ENCODE results near the gene DOC2A. TPM values are rescaled to one million over a fixed set of nuclear protein-coding genes. Genes with fewer than 3 reads are reported as not detected.
A peak's percentile ranks its signal among the peaks of the same experiment; 100 is the strongest.

Gene DOC2A
- total and polyA plus RNA-seq, 2 donors: 0.24 to 1.3 TPM

DNA sequence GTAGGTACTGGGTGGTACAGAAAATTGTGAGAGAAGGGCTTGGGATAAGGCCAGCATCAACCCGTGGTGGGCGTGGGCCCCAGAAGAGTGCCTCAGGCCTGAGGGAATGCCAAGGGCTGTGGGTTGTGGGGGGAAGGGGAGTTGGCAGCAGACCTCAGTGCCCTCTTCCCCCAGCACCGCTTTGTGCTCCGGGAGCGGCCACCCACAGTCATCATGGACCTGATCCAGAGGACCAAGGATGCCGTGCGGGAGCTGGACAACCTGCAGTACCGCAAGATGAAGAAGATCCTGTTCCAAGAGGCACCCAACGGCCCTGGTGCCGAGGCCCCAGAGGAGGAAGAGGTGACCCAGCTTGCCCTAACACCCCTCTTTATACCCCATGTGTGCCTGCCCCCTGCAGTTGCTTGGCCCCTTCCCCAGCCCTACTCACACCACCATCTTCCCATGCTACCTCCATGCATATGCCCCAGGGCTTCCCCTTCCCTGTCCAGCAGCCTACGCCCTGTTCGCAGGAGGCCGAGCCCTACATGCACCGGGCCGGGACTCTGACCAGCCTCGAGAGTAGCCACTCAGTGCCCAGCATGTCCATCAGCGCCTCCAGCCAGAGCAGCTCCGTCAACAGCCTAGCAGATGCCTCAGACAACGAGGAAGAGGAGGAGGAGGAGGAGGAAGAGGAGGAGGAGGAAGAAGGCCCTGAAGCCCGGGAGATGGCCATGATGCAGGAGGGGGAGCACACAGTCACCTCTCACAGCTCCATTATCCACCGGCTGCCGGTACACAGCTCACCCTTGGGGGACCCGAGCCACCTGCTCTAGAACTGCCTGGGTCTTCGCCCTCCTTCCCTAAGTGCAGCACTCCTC lies 28.0 kb downstream of the DOC2A start:
- 96% methylated on average over 24 of the region's 24 CpGs for WGBS
- Histone ChIP-seq H3K27ac (ENCODE audit: low read depth in 1 of 2, low read length in 1 of 2) (no peak overlapping the region), H3K4me3 (ENCODE audit: low read length in 2 of 2) (no peak overlapping the region), H3K27me3 (ENCODE audit: control insufficient read depth in 2 of 2, insufficient read depth in 1 of 2, low read length in 1 of 2) (no peaks in the 10 kb centered on the region), H3K36me3 (ENCODE audit: control insufficient read depth in 2 of 2, insufficient read depth in 2 of 2, low read length in 1 of 2) (peaks cover 92 to 100% of the 10 kb centered on the region in 2 donors), H3K4me1 (ENCODE audit: control insufficient read depth in 2 of 2, insufficient read depth in 2 of 2, low read length in 2 of 2) (no peaks in the 10 kb centered on the region), H3K9me3 (ENCODE audit: control insufficient read depth in 2 of 2, insufficient read depth in 1 of 2, low read length in 1 of 2) (no peaks in the 10 kb centered on the region)
- DNase-seq (ENCODE audit: low read depth in 6 of 9, low spot score in 9 of 9): no peak

DNA sequence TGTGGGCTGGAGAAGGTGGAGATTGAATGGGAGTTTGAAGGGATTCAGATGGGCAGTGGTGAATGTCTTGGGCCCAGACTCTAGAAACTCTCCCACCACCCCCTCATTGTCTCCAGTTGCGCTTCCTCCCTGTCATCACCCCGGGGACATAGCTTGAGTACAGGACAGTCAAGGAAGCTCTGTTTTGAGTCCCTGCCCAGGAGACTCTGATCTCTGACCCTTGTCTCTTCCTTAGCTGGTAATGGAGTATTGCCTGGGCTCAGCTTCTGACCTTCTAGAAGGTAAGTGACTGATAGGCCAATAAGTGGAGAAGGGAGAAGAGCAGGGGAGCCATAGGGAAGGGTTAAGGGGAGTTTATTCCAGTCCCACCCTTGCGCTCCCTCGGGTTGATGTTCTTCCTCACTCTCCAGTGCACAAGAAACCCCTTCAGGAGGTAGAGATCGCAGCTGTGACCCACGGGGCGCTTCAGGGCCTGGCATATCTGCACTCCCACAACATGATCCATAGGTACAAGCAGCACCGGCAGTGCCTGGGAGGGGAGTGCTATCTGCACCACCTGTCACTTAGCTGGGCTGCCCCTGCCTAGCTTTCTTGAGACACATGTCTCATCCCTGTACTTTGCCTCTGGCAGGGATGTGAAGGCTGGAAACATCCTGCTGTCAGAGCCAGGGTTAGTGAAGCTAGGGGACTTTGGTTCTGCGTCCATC lies 32.1 kb downstream of the DOC2A start:
- Histone ChIP-seq H3K36me3 (ENCODE audit: control insufficient read depth in 2 of 2, insufficient read depth in 2 of 2, low read length in 1 of 2) (peaks cover 53 to 64% of the 10 kb centered on the region in 2 donors), H3K4me1 (ENCODE audit: control insufficient read depth in 2 of 2, insufficient read depth in 2 of 2, low read length in 2 of 2) (peaks cover 22 to 25% of the 10 kb centered on the region in 2 donors), H3K4me3 (ENCODE audit: low read length in 2 of 2) (no peak overlapping the region), H3K27ac (ENCODE audit: low read depth in 1 of 2, low read length in 1 of 2) (no peak overlapping the region), H3K27me3 (ENCODE audit: control insufficient read depth in 2 of 2, insufficient read depth in 1 of 2, low read length in 1 of 2) (no peaks in the 10 kb centered on the region), H3K9me3 (ENCODE audit: control insufficient read depth in 2 of 2, insufficient read depth in 1 of 2, low read length in 1 of 2) (no peaks in the 10 kb centered on the region)
- 98% methylated on average over 9 of the region's 9 CpGs for WGBS
- DNase-seq (ENCODE audit: low read depth in 6 of 9, low spot score in 9 of 9): no peak

DNA sequence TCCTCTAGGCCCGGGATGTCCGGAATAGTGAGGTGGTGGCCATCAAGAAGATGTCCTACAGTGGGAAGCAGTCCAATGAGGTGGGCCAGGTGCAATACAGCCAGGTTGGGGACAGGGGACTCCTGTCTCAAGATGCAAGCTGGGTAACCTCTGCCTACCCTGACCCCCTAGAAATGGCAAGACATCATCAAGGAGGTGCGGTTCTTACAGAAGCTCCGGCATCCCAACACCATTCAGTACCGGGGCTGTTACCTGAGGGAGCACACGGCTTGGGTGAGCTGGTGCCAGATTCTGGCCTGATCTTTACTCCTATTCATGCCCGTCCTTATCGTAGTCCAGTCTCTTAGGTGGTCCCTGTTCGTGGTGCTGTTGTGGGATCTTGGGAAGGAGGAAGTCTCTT lies 32.7 kb downstream of the DOC2A start:
- Histone ChIP-seq H3K9me3 (ENCODE audit: control insufficient read depth in 2 of 2, insufficient read depth in 1 of 2, low read length in 1 of 2) (peaks cover 0 to 3% of the 10 kb centered on the region in 2 donors), H3K4me1 (ENCODE audit: control insufficient read depth in 2 of 2, insufficient read depth in 2 of 2, low read length in 2 of 2) (peaks cover 22 to 29% of the 10 kb centered on the region in 2 donors), H3K27me3 (ENCODE audit: control insufficient read depth in 2 of 2, insufficient read depth in 1 of 2, low read length in 1 of 2) (no peaks in the 10 kb centered on the region), H3K36me3 (ENCODE audit: control insufficient read depth in 2 of 2, insufficient read depth in 2 of 2, low read length in 1 of 2) (peaks cover 47 to 57% of the 10 kb centered on the region in 2 donors), H3K27ac (ENCODE audit: low read depth in 1 of 2, low read length in 1 of 2) (no peak overlapping the region), H3K4me3 (ENCODE audit: low read length in 2 of 2) (no peak overlapping the region)
- no peak for DNase-seq (ENCODE audit: low read depth in 6 of 9, low spot score in 9 of 9)
- WGBS: 98% methylated on average over 9 of the region's 9 CpGs

DNA sequence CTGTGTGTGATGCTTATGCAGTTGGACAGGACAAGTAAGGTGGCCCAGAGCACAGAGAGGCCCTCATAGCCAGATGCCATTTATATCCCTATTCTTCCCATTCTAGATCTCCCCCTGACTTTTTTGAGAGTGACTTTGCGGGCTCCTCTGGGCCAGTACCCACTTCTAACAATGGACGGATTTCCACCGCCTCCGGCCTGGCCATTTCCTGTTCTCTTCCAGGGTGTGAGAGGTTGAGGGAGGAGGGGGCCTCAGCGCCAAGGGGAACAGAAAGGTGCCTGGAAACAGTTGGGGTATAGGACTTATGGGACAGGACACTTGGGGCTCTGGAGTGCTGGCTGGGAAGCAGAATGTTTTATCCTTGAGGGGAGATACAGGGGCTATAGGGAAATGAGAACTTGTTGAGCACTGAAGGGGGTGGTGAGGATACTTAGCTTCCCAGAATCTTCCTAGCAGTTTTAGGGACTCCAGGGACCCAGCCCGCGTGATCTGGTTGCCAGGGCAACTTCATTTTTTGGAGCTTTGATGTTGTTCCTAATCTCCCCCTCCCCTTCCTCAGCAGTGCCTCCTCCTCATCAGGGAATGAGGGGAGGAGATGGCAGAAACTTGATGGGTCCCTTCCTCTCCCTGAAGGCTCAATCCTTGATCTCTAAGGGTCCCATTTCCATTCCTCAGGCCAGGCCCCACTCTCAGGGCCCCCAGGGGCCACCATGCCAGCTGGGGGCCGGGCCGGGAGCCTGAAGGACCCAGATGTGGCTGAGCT lies 33.6 kb downstream of the DOC2A start:
- Histone ChIP-seq H3K27me3 (ENCODE audit: control insufficient read depth in 2 of 2, insufficient read depth in 1 of 2, low read length in 1 of 2) (no peaks in the 10 kb centered on the region), H3K9me3 (ENCODE audit: control insufficient read depth in 2 of 2, insufficient read depth in 1 of 2, low read length in 1 of 2) (peaks cover 0 to 5% of the 10 kb centered on the region in 2 donors), H3K27ac (ENCODE audit: low read depth in 1 of 2, low read length in 1 of 2) (no peak overlapping the region), H3K36me3 (ENCODE audit: control insufficient read depth in 2 of 2, insufficient read depth in 2 of 2, low read length in 1 of 2) (peaks cover 39 to 49% of the 10 kb centered on the region in 2 donors), H3K4me1 (ENCODE audit: control insufficient read depth in 2 of 2, insufficient read depth in 2 of 2, low read length in 2 of 2) (peaks cover 22 to 36% of the 10 kb centered on the region in 2 donors), H3K4me3 (ENCODE audit: low read length in 2 of 2) (no peak overlapping the region)
- WGBS: 95% methylated on average over 9 of the region's 9 CpGs
- DNase-seq (ENCODE audit: low read depth in 6 of 9, low spot score in 9 of 9): no peak

DNA sequence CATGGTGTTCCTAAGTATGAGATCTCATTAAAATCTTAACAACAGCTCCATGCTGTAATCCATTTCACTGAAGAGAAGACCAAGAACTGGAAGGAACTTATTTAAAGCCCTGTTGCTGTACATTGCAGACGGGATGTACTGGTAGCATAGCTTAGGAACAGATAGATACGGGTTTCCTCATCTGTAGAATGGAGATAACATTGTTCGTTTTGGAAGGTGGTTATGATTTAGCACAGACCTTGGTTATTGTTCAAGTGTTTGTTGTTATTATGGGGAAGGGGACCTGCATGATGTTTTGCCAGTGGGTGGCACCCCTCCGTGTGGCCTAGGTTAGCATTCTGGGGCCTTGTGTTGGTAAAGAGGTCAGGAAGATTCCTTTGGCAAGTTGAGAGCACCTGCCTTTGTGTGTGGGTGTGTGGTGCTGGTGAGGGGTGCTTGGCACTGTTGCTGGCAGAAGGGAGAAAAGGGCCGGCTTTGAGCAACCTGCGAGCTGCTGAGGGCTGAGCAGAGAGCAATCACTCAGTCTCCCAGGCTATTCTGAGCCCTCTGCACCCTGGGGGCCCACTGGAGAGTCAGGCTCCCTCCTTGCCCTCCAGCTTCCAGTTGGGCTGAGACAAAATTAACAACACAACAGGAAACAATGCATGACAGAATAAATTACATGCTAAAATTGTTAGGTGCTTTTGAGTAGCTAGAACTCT lies 34.9 kb downstream of the DOC2A start:
- H3K27ac ChIP-seq (ENCODE audit: low read depth in 1 of 2, low read length in 1 of 2): peak overlapping the region; percentile 27 to 55
- H3K4me3 ChIP-seq (ENCODE audit: low read length in 2 of 2): peak overlapping the region; percentile 3 to 5
- peaks cover 22 to 36% of the 10 kb centered on the region in 2 donors for H3K4me1 ChIP-seq (ENCODE audit: control insufficient read depth in 2 of 2, insufficient read depth in 2 of 2, low read length in 2 of 2)
- no peaks in the 10 kb centered on the region for H3K27me3 ChIP-seq (ENCODE audit: control insufficient read depth in 2 of 2, insufficient read depth in 1 of 2, low read length in 1 of 2)
- H3K36me3 ChIP-seq (ENCODE audit: control insufficient read depth in 2 of 2, insufficient read depth in 2 of 2, low read length in 1 of 2): peaks cover 30 to 40% of the 10 kb centered on the region in 2 donors
- WGBS: 51% methylated on average over 6 of the region's 6 CpGs
- DNase-seq (ENCODE audit: low read depth in 6 of 9, low spot score in 9 of 9): peak in 1 of 9 donors; percentile 30
- peaks cover 0 to 5% of the 10 kb centered on the region in 2 donors for H3K9me3 ChIP-seq (ENCODE audit: control insufficient read depth in 2 of 2, insufficient read depth in 1 of 2, low read length in 1 of 2)

DNA sequence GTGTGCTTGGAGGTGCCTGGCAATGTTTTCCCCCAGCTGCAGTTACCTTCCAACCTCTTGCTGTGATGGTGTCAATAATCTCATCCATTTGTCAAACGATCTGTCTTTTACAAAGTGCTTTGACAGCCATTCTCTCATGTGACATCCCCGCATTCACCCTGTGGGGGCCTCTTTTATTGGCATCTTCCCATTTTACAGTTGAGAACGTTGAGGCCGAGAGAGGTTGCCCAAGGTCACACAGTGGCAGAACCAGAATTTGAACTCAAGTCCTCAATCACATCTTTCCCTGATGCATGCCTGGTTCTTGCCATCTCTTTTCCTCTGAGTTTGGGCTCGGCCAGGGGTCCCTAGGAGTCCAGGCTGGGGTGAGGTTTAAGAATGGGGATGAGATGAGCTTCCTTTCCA lies 35.7 kb downstream of the DOC2A start:
- H3K9me3 ChIP-seq (ENCODE audit: control insufficient read depth in 2 of 2, insufficient read depth in 1 of 2, low read length in 1 of 2): peaks cover 0 to 5% of the 10 kb centered on the region in 2 donors
- WGBS: 82% methylated on average over 5 of the region's 5 CpGs
- peaks cover 26 to 32% of the 10 kb centered on the region in 2 donors for H3K36me3 ChIP-seq (ENCODE audit: control insufficient read depth in 2 of 2, insufficient read depth in 2 of 2, low read length in 1 of 2)
- peak overlapping the region; percentile 94 to 99 for H3K4me3 ChIP-seq (ENCODE audit: low read length in 2 of 2)
- no peaks in the 10 kb centered on the region for H3K27me3 ChIP-seq (ENCODE audit: control insufficient read depth in 2 of 2, insufficient read depth in 1 of 2, low read length in 1 of 2)
- DNase-seq (ENCODE audit: low read depth in 6 of 9, low spot score in 9 of 9): no peak
- peaks cover 22 to 36% of the 10 kb centered on the region in 2 donors for H3K4me1 ChIP-seq (ENCODE audit: control insufficient read depth in 2 of 2, insufficient read depth in 2 of 2, low read length in 2 of 2)
- H3K27ac ChIP-seq (ENCODE audit: low read depth in 1 of 2, low read length in 1 of 2): peak overlapping the region in 1 of 2 donors; percentile 88

DNA sequence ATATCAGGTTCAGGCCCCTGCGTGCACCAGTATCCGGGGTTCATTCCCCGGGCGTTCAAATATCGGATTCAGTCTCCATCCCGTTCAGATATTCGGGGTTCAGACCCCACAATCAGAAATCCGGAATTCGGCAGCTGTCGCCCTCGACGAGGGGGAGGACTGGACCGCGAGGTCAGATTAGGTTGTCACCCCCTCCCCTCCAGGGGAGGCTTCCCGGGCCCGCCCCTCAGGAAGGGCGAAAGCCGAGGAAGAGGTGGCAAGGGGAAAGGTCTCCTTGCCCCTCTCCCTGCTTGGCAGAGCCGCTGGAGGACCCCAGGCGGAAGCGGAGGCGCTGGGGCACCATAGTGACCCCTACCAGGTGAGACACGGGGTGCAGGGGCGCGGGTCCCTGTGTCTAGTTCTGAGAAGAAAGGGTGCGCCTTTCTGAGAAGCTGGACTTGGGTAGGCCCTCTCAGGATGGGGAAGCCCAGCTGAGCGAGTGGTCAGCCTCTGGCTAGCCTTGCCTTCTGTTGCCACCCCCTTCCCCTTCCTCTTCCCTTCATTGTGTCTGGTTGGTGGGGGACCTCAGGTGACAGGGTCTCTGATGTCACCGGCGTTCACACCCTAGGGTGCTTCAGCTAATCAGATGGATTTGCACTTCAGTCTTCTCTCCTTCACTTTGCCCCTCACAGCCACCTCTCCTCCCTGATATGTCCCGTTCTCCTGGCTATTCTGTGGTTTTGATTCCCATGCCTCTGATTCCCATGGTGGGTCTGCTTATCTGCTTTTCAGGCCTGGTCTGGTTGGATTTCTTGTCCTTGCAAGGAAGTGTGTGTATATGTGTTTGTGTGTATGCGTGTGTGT lies 36.3 kb downstream of the DOC2A start:
- peak overlapping the region; percentile 48 to 88 for H3K27ac ChIP-seq (ENCODE audit: low read depth in 1 of 2, low read length in 1 of 2)
- H3K27me3 ChIP-seq (ENCODE audit: control insufficient read depth in 2 of 2, insufficient read depth in 1 of 2, low read length in 1 of 2): no peaks in the 10 kb centered on the region
- peaks cover 19 to 27% of the 10 kb centered on the region in 2 donors for H3K36me3 ChIP-seq (ENCODE audit: control insufficient read depth in 2 of 2, insufficient read depth in 2 of 2, low read length in 1 of 2)
- DNase-seq (ENCODE audit: low read depth in 6 of 9, low spot score in 9 of 9): peak in 1 of 9 donors; percentile 42
- H3K4me1 ChIP-seq (ENCODE audit: control insufficient read depth in 2 of 2, insufficient read depth in 2 of 2, low read length in 2 of 2): peaks cover 22 to 36% of the 10 kb centered on the region in 2 donors
- peaks cover 0 to 5% of the 10 kb centered on the region in 2 donors for H3K9me3 ChIP-seq (ENCODE audit: control insufficient read depth in 2 of 2, insufficient read depth in 1 of 2, low read length in 1 of 2)
- H3K4me3 ChIP-seq (ENCODE audit: low read length in 2 of 2): peak overlapping the region; percentile 94 to 99
- WGBS: 4% methylated on average over 31 of the region's 31 CpGs

Data from thymus (tissue), 11 donors.